Measurements from ENCODE around the gene BTBD2.
A peak's percentile ranks its signal among the peaks of the same experiment; 100 is the strongest.

Gene BTBD2

GRCh38 chr19:2015608-2015950, at the start of gene BTBD2:
Gene BTBD2, minus strand, starts transcription at chr19:2015714. Its CDS starts 11 bp downstream, at chr19:2015703.
- DNase-seq: no peak

- DNase-seq: no peak
Observed at GRCh38 chr19:2064788-2065524, 49.4 kb upstream of the BTBD2 start.

DNA sequence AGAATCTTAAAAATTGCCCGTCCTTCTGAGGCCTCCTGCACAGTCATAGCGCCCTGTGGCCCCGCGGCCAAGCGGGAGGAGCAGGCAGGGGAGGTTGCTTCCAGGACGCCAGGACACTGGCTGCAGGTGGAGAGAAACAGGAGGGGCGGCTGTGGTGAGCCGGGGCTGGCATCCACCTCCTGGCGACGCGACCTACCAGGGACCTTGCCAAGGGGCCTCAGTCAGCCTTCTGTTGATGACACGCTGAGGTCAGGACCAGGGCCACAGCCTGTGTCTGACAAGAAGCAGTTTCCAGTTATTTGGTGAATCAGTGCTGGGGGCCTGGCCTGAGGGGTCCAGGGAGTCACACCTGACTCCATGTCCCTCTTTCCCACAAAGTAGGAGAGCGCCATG, 48.9 kb upstream of the BTBD2 start:
- DNase-seq: no peak

DNA sequence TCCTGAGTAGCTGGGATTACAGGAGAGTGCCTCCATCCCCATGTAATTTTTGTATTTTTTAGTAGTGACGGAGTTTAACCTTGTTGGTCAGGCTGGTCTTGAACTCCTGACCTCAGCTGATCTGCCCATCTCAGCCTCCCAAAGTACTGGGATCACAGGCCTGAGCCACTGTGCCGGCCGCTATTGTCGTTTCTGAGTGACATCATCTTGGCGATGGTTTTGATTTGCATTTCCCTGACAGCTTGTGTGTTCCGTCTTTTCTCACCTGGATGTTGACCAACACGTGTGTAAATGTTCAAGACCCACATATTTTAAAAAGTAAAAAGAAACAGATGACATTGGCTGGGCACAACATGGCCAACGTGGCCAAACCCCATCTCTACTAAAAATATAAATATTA, 48.3 kb upstream of the BTBD2 start:
- DNase-seq: no peak

- no peak for DNase-seq
Observed at GRCh38 chr19:2062770-2063169, 47.3 kb upstream of the BTBD2 start.

DNA sequence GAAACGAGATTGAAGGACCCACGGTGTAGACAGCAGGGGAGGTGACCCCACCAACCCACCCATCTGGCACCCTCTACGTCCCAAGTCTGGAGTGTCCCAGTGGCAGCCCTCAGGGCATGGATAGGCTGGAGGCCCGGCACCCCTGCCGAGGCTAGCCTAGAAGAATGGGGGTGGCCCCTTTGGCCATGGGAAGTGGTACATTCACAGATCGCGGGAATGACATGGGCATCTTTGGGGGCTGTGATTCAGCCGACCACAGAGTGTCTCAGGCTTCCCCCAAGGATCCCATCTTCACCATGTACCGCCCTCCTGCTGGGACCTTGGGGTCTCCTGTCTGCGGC, 46.8 kb upstream of the BTBD2 start:
- no peak for DNase-seq

- DNase-seq: peak; percentile 99
Observed at GRCh38 chr19:2061495-2062388, 46.2 kb upstream of the BTBD2 start.

- peak; percentile 85 for DNase-seq
Observed at GRCh38 chr19:2060884-2061494, 45.5 kb upstream of the BTBD2 start.

- no peak for DNase-seq
Observed at GRCh38 chr19:2059422-2060201, 44.1 kb upstream of the BTBD2 start.

DNA sequence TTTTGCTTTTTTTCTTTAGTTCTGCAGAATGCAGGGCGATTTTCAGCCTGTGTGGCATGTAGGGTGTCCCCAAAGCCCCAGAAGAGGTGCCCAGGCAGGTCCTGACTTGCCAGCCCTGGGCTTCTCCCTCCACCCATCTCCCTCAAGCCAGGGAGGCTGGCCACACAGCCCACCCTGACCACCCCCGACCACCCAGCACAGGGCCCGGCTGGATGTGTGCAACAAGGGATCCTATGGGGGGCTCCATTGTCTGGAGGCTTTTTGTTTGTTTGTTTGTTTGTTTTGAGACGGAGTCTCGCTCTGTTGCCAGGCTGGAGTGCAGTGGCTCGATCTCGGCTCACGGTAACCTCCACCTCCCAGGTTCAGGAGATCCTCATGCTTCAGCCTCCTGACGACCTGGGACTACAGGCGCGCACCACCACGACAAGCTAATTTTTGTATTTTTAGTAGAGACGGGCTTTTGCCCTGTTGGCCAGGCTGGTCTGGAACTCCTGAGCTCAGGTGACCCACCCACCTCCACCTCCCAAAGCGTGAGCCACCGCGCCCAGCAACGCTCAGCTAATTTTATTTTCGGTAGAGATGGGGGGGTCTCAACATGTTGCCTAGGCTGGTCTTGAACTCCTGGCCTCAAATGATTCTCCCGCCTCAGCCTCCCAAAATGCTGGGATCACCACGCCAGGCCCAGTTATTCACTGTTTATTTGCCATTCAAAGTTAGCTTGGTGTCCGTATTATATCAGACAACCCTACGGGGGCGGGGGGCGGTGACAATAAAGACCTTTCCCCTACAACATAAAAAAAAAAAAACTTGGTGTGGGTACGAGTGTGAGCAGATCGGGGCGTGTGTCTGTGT, 43.3 kb upstream of the BTBD2 start:
- DNase-seq: no peak

GRCh38 chr19:2057484-2058469, 42.3 kb upstream of the BTBD2 start:
- no peak for DNase-seq

DNA sequence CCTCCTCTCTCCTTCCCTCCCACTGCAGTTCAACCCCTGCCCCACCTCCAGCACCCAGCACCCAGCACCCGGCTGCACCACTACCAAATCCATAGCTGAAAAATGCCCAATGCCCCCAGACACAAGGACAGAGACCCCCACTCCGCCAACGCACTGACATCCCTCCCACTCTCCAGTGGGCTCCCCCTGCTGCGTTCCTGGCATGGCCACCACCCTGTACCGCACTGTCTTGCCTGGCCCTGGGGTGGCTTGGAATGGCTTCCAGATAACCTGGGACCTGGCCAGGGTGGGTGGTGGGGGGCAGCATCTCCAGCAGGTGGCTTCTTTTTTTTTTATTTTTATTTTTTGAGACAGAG, 41.3 kb upstream of the BTBD2 start:
- no peak for DNase-seq

DNA sequence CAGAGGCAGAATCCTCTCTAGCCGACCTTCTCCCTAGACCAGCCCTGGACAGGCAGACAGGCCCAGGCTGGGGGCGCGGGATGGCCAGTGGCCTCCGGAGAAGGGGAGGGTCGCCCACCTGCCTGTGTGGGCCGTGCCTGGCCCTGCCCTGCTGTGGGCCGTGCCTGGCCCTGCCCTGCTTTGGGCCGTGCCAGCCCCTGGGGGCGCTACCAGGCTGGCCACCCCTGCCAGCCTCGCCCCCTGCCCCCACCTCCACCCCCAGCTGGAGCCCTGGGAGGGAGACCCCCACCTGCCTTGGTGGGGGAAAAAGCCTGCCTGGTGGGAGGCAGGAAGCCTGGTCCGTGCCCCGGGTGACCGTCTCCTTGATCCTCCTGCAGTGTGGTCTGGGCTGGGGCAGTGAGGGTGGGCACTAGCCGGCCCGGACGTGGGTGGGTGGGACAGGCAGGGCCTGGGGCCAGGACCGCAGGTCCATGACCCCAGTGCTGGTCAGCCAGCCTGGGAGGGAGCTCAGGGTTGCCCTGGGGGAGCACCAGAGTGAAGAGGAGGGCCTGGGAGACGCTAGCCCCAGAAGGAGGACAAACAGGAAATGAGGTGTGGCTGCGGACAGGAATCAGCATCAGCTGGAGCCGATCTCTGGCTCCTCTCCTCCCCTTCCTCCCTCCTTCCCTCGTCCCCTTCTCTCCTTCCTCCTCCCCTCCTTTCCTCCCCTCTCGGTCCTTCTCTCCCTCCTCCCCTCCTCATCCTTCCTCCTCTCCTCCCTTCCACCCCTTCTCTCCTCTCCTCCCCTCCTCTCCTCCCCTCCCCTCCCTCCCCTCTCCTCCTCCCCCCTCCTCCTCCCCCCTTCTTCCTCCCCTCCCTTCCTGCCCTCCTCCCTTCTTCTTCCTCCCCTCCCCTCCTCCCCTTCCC, 40.7 kb upstream of the BTBD2 start:
- no peak for DNase-seq

DNA sequence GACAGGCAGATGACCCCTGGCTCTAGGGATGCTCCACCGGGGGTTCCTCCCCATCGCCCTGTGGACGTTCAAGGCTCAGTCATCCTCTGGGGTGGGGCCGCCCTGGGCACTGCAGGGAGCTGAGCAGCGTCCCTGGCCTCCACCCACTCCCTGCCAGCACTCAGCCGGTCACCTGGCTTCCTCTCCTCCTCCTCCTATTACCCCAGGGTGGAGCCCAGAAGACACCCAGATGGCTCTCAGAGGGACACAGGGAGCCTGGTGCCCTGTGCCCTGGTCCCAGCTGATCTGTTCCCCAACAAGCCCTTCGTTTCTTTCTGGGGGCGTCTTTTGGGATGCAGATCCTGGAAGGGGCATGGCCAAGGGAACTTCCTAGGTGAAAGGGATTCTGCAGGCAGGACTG, 39.2 kb upstream of the BTBD2 start:
- no peak for DNase-seq

DNA sequence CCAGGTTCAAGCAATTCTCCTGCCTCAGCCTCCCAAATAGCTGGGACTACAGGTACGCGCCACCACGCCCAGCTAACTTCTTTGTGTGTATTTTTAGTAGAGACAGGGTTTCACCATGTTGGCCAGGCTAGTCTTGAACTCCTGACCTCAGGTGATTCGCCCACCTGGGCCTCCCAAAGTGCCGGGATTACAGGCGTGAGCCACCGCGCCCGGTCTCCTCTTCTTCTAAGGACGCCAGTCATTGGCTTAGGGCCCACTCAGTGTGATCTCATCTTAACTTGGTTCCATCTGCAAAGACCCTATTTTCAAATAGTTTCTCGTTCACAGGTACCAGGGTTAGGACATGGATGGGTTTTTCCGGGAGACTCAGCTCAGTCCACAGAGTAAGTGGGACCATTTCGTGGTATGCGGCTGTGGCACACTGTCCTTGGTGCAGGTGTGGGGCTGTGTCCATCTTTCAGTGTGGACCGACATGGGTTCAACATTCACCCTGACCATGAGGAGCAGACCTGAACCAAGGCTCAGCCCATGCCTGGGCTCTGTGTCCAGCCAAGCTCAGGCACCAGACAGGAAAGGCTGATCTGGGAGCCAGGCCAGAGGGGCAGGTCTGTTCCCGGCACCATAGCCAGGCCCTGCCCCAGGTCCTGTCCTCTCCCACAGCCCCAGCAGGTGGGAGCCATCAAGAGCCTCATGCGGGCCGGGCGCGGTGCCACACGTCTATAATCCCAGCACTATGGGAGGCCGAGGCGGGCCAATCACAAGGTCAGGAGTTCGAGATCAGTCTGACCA, 38.3 kb upstream of the BTBD2 start:
- no peak for DNase-seq

DNA sequence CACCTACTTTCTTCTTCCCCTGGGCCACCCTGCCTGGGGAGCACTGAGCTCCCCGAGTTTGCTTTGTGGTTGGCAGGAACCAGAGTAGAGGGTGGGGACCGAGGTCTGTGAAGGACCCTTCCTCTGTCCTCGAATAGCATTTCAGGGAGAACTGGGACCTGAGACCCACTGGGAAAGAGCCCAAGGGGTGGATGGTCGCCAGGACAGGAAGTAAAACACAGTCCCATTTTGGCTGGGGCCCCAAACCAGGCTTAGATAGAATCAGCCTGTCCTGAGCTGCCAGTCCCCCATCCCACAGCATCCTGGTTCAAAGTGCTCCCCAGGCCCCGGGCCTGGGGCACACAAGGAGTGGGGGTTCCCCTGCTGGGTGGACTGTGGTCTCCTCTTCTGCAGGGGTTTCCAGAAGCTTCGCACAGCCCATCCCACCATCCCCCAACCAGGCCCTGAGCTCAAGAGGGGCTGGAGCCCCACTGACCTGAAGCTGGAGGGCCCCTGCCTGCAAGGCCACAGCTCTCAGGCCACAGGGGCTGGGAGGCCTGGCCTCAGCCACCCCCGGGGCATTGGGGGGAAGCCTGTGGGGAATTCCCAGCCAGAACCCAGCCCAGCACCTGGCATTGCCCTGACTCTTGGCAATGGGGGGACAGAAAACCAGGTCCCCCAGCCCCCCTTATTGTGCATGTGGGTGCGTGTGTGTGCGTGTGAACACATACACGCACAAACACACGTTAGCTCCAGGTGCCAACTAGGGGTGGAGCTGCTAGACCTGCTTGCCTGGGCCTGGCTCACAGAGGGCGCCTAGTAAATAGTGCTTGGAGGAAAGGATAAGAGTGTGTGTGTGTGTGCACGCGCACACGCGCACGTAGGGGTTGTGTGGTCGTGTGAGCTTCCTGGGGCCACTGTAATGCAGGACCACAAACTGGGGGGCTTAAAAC, 36.5 kb upstream of the BTBD2 start:
- no peak for DNase-seq

DNA sequence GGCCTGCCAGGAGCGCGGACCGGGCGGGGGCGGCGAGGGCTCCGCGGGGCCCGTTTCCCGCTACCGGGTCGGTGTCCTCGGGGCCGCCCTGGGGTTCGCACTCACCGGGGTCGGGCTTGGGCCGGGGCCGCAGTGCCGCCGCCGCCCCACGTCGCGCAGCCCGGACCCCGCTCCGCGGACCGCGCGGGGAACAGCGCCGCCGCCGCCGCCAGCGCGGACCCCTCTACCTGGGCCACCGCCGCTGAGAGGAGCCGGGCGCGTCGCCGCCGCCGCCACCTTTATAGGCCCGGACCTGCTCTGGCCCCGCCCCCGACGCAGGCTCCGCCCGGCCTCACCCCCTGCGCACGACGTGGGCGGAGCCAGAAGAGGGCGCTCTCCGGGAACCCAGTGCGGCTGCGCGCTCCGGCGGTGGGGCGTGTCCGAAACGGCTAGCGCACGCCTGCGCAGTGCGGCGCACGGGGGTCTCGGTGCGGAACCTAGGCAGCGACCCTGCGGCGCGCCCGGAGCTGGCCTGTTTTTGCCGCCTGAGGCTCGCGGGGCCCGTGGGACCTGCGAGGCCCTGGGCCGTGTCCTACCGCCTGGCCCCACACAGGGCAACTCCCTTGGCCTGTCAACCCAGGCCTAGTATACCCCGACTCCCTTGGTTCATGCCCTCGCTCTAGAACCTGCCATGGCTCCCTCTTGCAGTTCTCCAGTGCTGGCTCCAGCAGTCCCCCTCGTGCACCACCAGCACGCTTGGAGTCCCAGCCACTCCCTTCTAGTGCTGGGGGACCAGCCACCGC, 35.7 kb upstream of the BTBD2 start, which contains the start of gene MKNK2:
Gene MKNK2, minus strand, starts transcription at position 254 of the 782 bp plus-strand sequence. CDS start 393 bp downstream, outside the sequence.
- DNase-seq: peak; percentile 90
